DOHH2 (cell line): ENCODE measurements around the gene RBM47.

Source experiments
- H3F3A ChIP-seq: fragments of 200-600 bp; sonication (generic), shearing (Covaris generic); 2 replicates; pipeline ENCODE4 v1.6.0; 2016; ENCODE audit warnings: antibody characterized with exemption, mild to moderate bottlenecking; ENCODE audit not compliant: control insufficient read depth, insufficient read depth
- H3K27ac ChIP-seq: fragments of 200-600 bp; sonication (generic); 2 replicates; pipeline ENCODE4 v1.5.1; 2014; ENCODE audit warnings: low read depth, mild to moderate bottlenecking, low read length, moderate library complexity
- H3K27me3 ChIP-seq: fragments of 200-600 bp; sonication (generic); 2 replicates; pipeline ENCODE4 v1.6.1; 2014; ENCODE audit warnings: mild to moderate bottlenecking, low read length, mixed read lengths; ENCODE audit not compliant: control insufficient read depth
- H3K36me3 ChIP-seq: fragments of 200-600 bp; sonication (generic); 2 replicates; pipeline ENCODE4 v1.6.1; 2014; ENCODE audit warnings: mild to moderate bottlenecking, low read length, moderate library complexity, mixed read lengths; ENCODE audit not compliant: control insufficient read depth
- H3K4me1 ChIP-seq: fragments of 200-600 bp; sonication (generic); 2 replicates; pipeline ENCODE4 v1.6.1; 2014; ENCODE audit warnings: mild to moderate bottlenecking, low read length, mixed read lengths; ENCODE audit not compliant: control insufficient read depth
- H3K4me2 ChIP-seq: fragments of 200-600 bp; sonication (generic); 2 replicates; pipeline ENCODE4 v1.6.0; 2014; ENCODE audit warnings: mild to moderate bottlenecking, low read length, moderate library complexity
- H3K4me3 ChIP-seq: fragments of 200-600 bp; sonication (generic); 2 replicates; pipeline ENCODE4 v1.5.1; 2014; ENCODE audit warnings: mild to moderate bottlenecking, low read length, mixed read lengths
- H3K79me2 ChIP-seq: fragments of 200-600 bp; sonication (generic); 2 replicates; pipeline ENCODE4 v1.6.1; 2014; ENCODE audit warnings: mild to moderate bottlenecking, low read length, mixed read lengths; ENCODE audit not compliant: control insufficient read depth
- H3K9me2 ChIP-seq: fragments of 200-600 bp; sonication (generic); replicated peaks from 2 replicates; pipeline ENCODE4 v1.6.1; 2014; ENCODE audit warnings: mild to moderate bottlenecking, low read length, mixed read lengths; ENCODE audit not compliant: control insufficient read depth
- H3K9me3 ChIP-seq: fragments of 200-600 bp; sonication (generic); 2 replicates; pipeline ENCODE4 v1.6.1; 2014; ENCODE audit warnings: antibody characterized with exemption, low read length, mixed read lengths; ENCODE audit not compliant: control insufficient read depth, insufficient read depth
- H4K20me1 ChIP-seq: fragments of 200-600 bp; sonication (generic); 2 replicates; pipeline ENCODE4 v1.6.0; 2014; ENCODE audit warnings: low read depth, mild to moderate bottlenecking, antibody characterized with exemption, low read length, moderate library complexity; ENCODE audit not compliant: control insufficient read depth, insufficient read depth
- CTCF ChIP-seq: fragments of 200-600 bp; sonication (generic); IDR thresholded peaks from one replicate; pipeline ENCODE4 v1.5.1; 2014; ENCODE audit warnings: antibody characterized with exemption, mild to moderate bottlenecking, low read depth, low read length; ENCODE audit not compliant: poor library complexity, severe bottlenecking
- EZH2phosphoT487 ChIP-seq: fragments of 200-600 bp; sonication (generic); IDR thresholded peaks from 2 replicates; pipeline ENCODE4 v1.6.1; 2017; ENCODE audit warnings: borderline replicate concordance, mild to moderate bottlenecking, antibody characterized with exemption, low read length, moderate library complexity, mixed read lengths

RBM47 gene

GRCh38 chr4:40594261-40595178 is 35.1 kb downstream of the RBM47 start:
- no peak overlapping the region for H3K4me3 ChIP-seq
- H3K79me2 ChIP-seq = no peaks in the 10 kb centered on the region
- H4K20me1 ChIP-seq = no peaks in the 10 kb centered on the region
- H3K4me2 ChIP-seq = no peak overlapping the region
- no peaks in the 10 kb centered on the region for H3K9me2 ChIP-seq
- H3K36me3 ChIP-seq = no peaks in the 10 kb centered on the region
- no peak overlapping the region for H3K27ac ChIP-seq
- H3F3A ChIP-seq = no peaks in the 10 kb centered on the region
- H3K4me1 ChIP-seq = peaks cover 13% of the 10 kb centered on the region
- H3K9me3 ChIP-seq = no peaks in the 10 kb centered on the region
- no peaks in the 10 kb centered on the region for H3K27me3 ChIP-seq
- no peak for TF ChIP-seq CTCF
- no peak for TF ChIP-seq EZH2phosphoT487

- H3K9me3 ChIP-seq = no peaks in the 10 kb centered on the region
- no peaks in the 10 kb centered on the region for H3K9me2 ChIP-seq
- H3K4me1 ChIP-seq = peaks cover 13% of the 10 kb centered on the region
- no peak for TF ChIP-seq CTCF
- TF ChIP-seq EZH2phosphoT487 = no peak
- H3K4me3 ChIP-seq = no peak overlapping the region
- H4K20me1 ChIP-seq = no peaks in the 10 kb centered on the region
- no peak overlapping the region for H3K4me2 ChIP-seq
- no peak overlapping the region for H3K27ac ChIP-seq
- H3K79me2 ChIP-seq = no peaks in the 10 kb centered on the region
- no peaks in the 10 kb centered on the region for H3K36me3 ChIP-seq
- H3K27me3 ChIP-seq = no peaks in the 10 kb centered on the region
- no peaks in the 10 kb centered on the region for H3F3A ChIP-seq
These were observed 37.6 kb downstream of the RBM47 start for GRCh38 chr4:40592034-40592433.

- H3K9me3 ChIP-seq = no peaks in the 10 kb centered on the region
- H3K27me3 ChIP-seq = peaks cover 13% of the 10 kb centered on the region
- H3K4me3 ChIP-seq = no peak overlapping the region
- no peaks in the 10 kb centered on the region for H4K20me1 ChIP-seq
- no peaks in the 10 kb centered on the region for H3K9me2 ChIP-seq
- H3K79me2 ChIP-seq = no peaks in the 10 kb centered on the region
- no peak for TF ChIP-seq EZH2phosphoT487
- no peak for TF ChIP-seq CTCF
- H3K4me1 ChIP-seq = peaks cover 13% of the 10 kb centered on the region
- no peaks in the 10 kb centered on the region for H3K36me3 ChIP-seq
- H3K27ac ChIP-seq = no peak overlapping the region
- H3F3A ChIP-seq = no peaks in the 10 kb centered on the region
- H3K4me2 ChIP-seq = no peak overlapping the region
These were observed 41.8 kb downstream of the RBM47 start for GRCh38 chr4:40587826-40588225.
